Erythroblast (primary cell): Measurements from ENCODE around the gene ICA1L.

Experiments
- GATA1 ChIP-seq: IDR thresholded peaks from 2 replicates; pipeline ENCODE4 v1.6.1; 2011; ENCODE audit warnings: low read depth, mild to moderate bottlenecking, control low read depth, low read length, moderate library complexity
- POLR2A ChIP-seq: IDR thresholded peaks from 2 replicates; pipeline ENCODE4 v1.6.1; 2011; ENCODE audit warnings: mild to moderate bottlenecking, low read length

DNA sequence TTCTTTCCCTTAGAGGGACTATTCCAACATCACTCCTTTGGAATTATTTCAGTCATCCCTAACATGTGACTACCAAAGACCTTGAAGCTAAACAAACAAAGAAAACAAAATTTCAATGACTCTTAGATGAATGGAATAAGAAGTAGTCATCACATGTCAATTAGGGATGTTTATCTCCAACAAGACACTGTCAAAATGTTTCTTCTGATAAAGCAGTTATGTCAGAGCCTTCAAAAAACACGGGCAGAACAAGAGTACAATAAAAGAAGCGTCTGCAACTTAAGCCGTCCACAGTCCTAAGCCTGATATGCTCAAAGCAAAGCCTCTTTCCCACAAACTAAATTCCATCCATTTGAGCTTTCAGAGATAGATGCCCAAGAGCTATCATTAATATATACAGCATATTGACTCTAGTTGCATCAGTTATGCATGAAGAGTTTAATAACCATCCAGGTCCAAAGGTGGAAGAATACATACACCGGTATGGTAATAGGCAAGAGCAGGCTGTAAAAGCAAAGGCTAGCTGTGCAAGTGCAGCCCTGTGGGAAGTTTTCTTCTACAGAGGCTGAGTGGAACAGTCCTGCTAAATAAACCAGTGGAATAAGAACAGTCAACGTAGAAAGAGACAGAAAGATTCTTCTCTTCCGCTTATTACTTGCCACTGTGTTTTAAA lies 98.1 kb downstream of the ICA1L start:
- TF ChIP-seq POLR2A (no peak), GATA1 (no peak)
